Stimulated activated CD4-positive, alpha-beta T cell treated with anti-CD3 and anti-CD28 coated beads, TNF-alpha, amount 100 ng/mL, for 24 hours (primary cell): ENCODE data around the gene RELN.

Experiments
- DNase-seq, 3 experiments: peaks; one replicate each; pipeline ENCODE4 v3.0.0-alpha.2; 2020; ENCODE audit warnings: low read depth in 3 of 3

Gene RELN

GRCh38 chr7:103718482-103719061 is 270.9 kb downstream of the RELN start:
- no peak for DNase-seq

DNA sequence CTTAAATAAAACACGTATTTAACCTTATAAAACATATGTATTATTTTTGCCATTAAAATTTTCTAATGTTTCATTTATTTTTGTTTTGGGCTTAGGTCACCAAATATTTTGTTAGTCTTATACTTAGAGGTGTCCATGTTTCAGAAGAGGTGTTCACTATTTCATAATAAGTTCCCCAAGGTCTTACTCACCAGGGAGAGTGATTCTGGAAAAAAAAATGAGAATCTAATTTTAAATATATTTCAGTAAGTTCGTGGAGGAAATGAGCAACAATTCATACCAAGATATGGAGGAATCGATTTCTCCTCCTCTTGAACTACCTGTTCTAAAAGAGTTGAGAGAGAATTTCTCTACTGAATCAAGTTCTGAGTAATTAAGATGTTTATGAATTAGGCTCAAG is 271.9 kb downstream of the RELN start:
- no peak for DNase-seq

DNA sequence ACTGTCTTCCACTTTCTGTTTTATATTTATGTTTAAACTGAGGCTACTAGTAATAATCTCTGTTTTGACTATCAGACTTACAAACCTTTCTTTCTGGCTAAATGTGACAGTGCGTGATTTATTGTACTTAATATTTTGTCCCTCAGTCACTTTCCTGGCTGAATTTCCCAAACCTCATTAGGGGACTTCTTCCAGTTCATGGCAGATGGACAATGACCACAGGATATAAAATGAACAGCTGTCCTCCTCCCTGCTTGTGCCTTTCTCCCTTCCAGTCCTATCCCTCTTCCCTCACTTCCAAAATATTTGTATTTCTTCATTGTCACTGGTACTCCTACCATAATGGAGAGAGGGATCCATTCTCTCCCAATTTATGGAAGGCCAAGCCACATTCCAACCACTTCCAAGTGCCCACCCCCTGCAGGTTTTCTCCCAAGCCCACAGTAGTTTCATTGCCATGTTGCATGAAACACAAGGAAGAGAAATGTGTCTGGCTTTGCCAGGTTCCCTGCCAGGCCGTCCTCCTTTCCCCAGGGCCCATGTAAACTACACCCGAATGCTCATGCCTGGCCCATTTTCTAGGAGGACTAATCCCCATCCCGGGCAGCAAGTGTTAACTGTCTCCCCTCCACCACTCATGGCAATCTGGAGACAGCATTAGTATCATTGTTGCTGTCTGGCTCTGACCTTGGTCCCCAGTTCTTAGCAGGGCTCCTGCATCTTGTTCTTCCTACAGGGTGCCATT is 273.9 kb downstream of the RELN start:
- no peak for DNase-seq

DNA sequence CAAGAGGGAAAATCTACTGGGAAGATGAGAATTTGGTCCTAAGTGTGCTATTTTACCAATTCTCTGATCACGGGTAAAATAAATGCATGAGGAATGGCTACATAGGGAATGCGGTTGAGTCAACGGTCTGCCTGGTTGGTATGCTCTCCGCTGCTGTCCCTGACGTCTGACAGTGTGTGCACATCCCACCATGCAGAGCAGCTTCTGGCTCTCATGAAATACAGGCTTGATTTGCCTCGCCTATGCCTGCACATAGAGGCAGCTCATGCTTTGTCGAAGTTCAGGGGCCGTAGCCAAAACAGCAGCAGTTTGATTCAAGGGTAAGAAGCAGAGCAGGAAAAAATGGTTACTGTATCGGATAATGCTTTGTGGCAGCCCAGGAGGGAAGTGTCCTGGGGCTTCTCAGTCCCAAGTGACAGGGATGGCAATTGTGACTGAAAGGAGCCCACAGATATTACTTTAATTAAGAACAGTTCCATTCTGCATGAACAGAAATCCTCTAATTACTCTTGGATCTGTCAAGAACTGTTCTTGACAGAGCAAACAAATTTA is 275.0 kb downstream of the RELN start:
- DNase-seq: no peak

GRCh38 chr7:103712991-103713778 is 276.3 kb downstream of the RELN start:
- no peak for DNase-seq

DNA sequence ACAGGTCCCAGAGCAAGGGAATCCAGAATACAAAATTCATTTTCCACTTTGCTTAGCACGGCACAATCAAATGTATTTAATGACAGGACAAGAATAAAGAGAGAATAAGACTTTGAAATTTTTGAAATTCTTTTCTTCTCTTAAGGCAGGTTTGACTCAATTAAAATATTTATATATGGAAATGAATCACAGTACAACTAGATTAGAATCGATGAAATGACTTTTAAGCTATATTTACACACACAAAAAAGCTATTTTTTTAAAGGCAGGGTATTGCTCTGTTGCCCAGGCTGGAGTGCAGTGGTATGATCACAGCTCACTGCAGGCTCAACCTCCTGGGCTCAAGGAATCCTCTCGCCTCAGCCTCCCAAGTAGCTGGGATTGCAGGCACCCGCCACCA is 278.0 kb downstream of the RELN start:
- no peak for DNase-seq

DNA sequence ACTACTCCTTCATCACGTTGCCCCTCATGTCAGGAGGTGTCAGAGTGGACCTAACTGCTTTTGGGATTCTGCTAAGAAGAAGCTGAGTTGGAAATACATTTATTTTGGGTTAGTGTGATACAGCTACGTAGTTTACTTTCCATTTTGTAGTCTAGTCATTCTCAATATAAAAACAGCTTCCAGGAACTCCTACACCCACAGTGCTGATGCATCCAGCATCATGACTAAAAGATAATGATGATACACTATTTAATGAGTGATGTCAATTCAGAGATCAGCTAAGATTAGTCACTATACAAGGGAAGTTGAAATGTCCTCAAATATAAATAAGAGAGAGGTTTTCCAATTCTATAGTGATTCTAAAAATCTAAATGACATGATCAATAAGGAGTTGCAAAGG is 279.2 kb downstream of the RELN start:
- DNase-seq: no peak

DNA sequence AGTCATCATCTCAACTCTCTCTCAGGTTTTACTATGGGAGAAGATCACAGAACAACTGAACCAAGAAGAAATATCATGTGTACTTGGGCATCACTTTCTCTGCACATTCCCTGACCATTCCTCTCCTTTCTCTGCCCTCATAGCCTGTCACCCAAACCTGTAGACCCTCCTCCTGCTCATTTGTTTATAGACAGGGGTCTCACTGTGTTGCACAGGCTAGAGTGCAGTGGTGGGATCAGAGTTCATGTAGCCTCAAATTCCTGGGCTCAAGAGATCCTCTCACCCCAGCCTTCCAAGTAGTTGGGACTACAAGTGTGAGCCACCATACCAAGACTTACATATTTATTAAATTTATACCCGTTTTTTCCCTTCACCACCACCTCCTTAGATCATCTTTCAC is 282.7 kb downstream of the RELN start:
- no peak for DNase-seq

DNA sequence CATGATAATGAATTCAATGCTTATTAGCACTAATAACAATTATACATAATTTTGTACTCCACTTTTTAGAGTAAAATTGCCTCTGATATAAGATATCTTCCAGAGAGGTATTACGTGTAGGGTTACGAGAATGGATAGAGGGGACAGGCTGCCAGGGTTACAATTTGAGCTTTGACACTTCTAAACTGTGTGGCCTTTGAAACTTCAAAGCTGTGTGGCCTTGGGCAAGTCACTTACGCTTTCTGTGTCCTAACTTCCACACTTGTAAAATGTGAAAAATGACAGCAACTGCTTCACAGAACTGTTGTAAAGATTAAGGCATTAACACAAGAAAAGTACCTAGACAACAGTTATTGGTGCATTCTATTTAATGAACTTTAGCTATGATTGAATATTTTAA is 283.9 kb downstream of the RELN start:
- no peak for DNase-seq

DNA sequence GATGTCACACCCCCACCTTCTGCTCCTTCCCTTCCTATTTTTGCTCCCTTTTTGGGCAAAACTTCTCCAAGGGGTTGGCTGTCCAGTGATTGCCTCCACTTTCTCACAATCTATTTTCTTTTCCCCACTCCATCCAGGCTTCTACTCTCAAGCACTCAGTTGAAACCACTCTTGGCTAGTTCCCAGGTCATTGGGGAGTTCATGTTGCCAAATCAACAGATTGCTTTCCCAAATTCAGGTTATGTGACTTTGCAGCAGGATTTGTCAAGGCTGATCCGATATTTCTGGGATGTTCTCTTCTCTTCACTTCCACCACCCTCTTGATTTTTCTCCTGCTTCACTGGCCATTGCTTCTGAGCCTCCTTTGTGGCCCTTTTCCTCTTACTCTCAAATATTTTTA is 284.8 kb downstream of the RELN start:
- no peak for DNase-seq

DNA sequence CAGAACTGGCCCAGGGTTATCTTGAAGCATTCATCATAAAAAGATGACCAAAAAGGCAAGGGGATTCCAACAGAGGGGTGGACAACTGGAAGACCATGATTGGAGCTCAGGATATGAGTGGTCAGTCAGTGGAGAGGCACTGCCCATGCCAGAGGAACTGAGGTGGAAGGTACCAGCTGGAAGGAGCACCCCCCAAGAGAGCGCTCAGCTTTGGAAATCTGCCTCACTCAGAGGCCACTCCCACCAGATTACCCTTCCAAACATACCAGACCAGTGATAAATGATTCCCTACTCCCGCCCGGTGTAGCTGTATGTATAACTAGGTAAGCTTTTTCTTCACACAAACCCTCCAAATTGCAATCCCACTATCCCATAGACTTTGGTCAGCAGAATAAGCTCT is 286.5 kb downstream of the RELN start:
- no peak for DNase-seq

DNA sequence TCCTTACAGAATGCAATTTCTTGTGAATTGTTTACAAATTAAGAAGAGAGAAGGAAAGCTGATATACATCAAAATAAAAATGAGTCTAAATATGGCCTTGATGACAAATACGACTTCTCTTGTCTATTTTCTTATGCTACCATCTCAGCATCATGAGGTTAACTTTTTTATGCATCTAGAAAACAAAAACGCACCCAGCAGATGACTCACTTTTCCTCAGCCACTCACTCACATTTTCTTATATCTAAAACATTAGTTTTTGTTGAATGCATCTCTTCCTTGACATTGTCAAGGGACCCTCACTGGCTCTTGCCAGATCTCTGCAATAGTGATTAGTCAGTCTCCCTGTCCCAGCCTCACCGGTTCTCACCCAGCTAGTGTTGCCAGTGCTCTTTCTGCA is 287.0 kb downstream of the RELN start:
- no peak for DNase-seq

DNA sequence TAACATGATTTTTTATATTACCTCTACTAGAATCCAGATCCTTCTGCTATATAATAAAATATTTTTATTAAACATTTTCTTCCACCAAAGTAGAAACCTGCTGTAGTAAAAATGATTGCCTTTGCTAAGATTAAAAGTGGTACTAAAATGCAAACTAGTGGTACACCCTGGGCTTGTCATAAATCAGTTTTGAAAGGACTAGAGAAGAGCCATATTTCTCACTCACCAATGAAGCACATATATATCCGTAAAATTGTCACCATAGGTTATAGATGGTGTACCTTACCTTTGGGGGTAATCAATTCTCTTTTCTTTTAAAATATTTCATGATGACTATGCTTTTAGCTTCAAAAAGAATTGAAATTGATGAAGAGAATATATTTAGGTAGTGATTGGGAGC is 290.4 kb downstream of the RELN start:
- no peak for DNase-seq

DNA sequence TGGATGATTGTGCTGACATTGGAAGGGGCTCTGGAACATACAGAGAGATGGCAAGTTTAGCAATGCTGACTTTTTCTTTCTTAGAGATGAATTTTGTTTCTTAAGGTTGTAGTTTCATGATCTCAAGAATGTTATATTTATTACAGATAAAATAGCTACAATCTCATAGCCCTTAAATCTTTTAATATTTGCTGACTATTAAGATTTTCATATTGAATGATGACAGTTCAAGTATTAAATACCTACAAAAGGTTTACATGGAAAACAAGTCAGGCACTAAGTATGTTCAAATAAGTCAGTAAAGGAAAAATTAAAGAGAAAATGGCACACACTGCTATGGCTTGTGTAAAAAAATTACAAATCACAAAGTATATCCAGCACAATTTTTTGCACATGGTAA is 291.4 kb downstream of the RELN start:
- no peak for DNase-seq

- no peak for DNase-seq
Observed at GRCh38 chr7:103695521-103695920, 293.9 kb downstream of the RELN start.

DNA sequence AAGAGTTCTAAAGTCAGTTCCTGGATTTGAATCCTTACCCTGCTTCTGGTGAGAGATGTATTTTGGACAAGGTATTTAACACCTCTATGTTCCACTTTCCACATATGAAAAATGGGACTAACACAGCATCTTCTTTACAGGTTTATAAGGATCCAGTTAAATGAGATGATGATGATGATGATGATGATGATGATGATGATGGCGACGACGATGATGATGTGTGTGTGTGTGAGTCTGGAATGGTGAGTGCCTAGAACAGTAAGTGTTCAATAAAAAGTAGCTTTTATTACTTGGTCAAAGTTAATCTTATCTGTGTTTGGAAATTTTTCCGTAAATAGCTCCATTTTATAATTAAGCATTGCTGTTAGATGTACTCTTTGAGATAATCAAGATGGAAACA is 295.2 kb downstream of the RELN start:
- DNase-seq: no peak

DNA sequence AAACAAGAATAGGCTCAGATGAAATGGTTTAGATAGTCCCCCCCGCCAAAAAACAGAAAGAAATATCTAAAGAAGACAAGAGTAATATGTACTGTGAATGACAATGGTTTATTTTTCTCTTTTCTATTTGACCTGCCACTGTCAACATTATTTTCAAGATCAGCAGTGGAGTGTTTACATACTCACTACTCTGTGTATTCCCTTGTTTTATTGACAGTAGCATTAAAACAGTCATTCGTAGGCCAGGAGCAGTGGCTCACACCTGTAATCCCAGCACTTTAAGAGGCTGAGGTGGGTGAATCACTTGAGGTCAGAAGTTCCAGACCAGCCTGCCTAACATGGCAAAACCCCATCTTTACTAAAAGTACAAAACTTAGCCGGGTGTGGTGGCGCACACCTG is 298.2 kb downstream of the RELN start:
- DNase-seq: no peak

GRCh38 chr7:103690242-103690974 is 299.1 kb downstream of the RELN start:
- DNase-seq: no peak

- no peak for DNase-seq
Observed at GRCh38 chr7:103689255-103689654, 300.2 kb downstream of the RELN start.

GRCh38 chr7:103687951-103688350 is 301.5 kb downstream of the RELN start:
- DNase-seq: no peak

- no peak for DNase-seq
Observed at GRCh38 chr7:103687272-103687671, 302.2 kb downstream of the RELN start.

- DNase-seq: no peak
Observed at GRCh38 chr7:103686763-103687162, 302.7 kb downstream of the RELN start.
